Measurements from ENCODE around the gene SLN. TPM values are rescaled to one million over a fixed set of nuclear protein-coding genes. Genes with fewer than 3 reads are reported as not detected.

SLN gene
- total RNA-seq, 1 donor from 2014 or later, result 1.0 TPM

GRCh38 chr11:107682171-107682570 is 29.7 kb downstream of the SLN start:
- DNase-seq (no peak), ATAC-seq (peak; percentile 62)
- Histone ChIP-seq H3K27ac (no peak overlapping the region), H3K9me3 (no peaks in the 10 kb centered on the region), H3K36me3 (no peaks in the 10 kb centered on the region), H3K27me3 (no peaks in the 10 kb centered on the region), H3K4me3 (no peak overlapping the region), H3K4me1 (no peaks in the 10 kb centered on the region)
- intact Hi-C loops (cut with DNase I), result no loop called here
- no peak for TF ChIP-seq CTCF (IDR thresholded peaks at IDR 0.05)

- ATAC-seq (no peak), DNase-seq (no peak)
- no peak for TF ChIP-seq CTCF (IDR thresholded peaks at IDR 0.05)
- Histone ChIP-seq H3K27me3 (no peaks in the 10 kb centered on the region), H3K9me3 (no peaks in the 10 kb centered on the region), H3K4me1 (no peaks in the 10 kb centered on the region), H3K36me3 (no peaks in the 10 kb centered on the region), H3K27ac (no peak overlapping the region), H3K4me3 (no peak overlapping the region)
- intact Hi-C loops (cut with DNase I), result no loop called here
These were observed 32.4 kb downstream of the SLN start for GRCh38 chr11:107679255-107680024.

- H3K36me3 ChIP-seq, result no peaks in the 10 kb centered on the region
These were observed 33.3 kb downstream of the SLN start for GRCh38 chr11:107678632-107678971.

GRCh38 chr11:107677924-107678631 is 33.8 kb downstream of the SLN start:
- no peak for DNase-seq
- no peak overlapping the region for H3K27ac ChIP-seq
- H3K36me3 ChIP-seq, result no peaks in the 10 kb centered on the region
- no peak for TF ChIP-seq CTCF (IDR thresholded peaks at IDR 0.05)
- no peaks in the 10 kb centered on the region for H3K27me3 ChIP-seq
- ATAC-seq, result no peak
- intact Hi-C loops (cut with DNase I), result no loop called here
- H3K4me3 ChIP-seq, result no peak overlapping the region
- no peaks in the 10 kb centered on the region for H3K4me1 ChIP-seq
- no peaks in the 10 kb centered on the region for H3K9me3 ChIP-seq

More at GRCh38 chr11:107678632-107678971, 33.3 kb downstream of the SLN start:
- no peak for DNase-seq
- no peak overlapping the region for H3K4me3 ChIP-seq
- no peaks in the 10 kb centered on the region for H3K27me3 ChIP-seq
- H3K27ac ChIP-seq, result no peak overlapping the region
- TF ChIP-seq CTCF (IDR thresholded peaks at IDR 0.05), result no peak
- intact Hi-C loops (cut with DNase I), result no loop called here
- H3K9me3 ChIP-seq, result no peaks in the 10 kb centered on the region
- no peaks in the 10 kb centered on the region for H3K4me1 ChIP-seq
- ATAC-seq, result no peak

- no peaks in the 10 kb centered on the region for H3K36me3 ChIP-seq
- intact Hi-C loops (cut with DNase I), result no loop called here
- H3K4me1 ChIP-seq, result no peaks in the 10 kb centered on the region
- H3K27me3 ChIP-seq, result no peaks in the 10 kb centered on the region
- TF ChIP-seq CTCF (IDR thresholded peaks at IDR 0.05), result no peak
- DNase-seq, result no peak
- no peak overlapping the region for H3K4me3 ChIP-seq
- ATAC-seq, result no peak
- no peak overlapping the region for H3K27ac ChIP-seq
- H3K9me3 ChIP-seq, result no peaks in the 10 kb centered on the region
These were observed 35.4 kb downstream of the SLN start for GRCh38 chr11:107676336-107677057.

Measured in upper lobe of right lung (tissue), 1 donor.